AG20443 (cell line): ENCODE data around the gene ASCC3.
"Not testable (repeated sequence)": the region's sequence is repeated elsewhere in the genome, so short reads cannot be mapped to it uniquely, and the experiment has no call there.

Source experiments
- DNase-seq: peaks from one replicate; pipeline ENCODE4 v3.0.0; 2012; ENCODE audit warnings: low spot score, mixed read lengths

ASCC3 gene

GRCh38 chr6:100889351-100889750 lies 8.2 kb upstream of the ASCC3 start:
- DNase-seq, result no peak

- DNase-seq, result peak; percentile 44
Observed at GRCh38 chr6:100886076-100886475, 4.9 kb upstream of the ASCC3 start.

GRCh38 chr6:100883347-100883746 lies 2.2 kb upstream of the ASCC3 start:
- DNase-seq, result no peak

- peak; percentile 11 for DNase-seq
Observed at GRCh38 chr6:100881707-100882040, 545 bp upstream of the ASCC3 start.

GRCh38 chr6:100880149-100880852 lies 828 bp downstream of the ASCC3 start:
- DNase-seq, result no peak

GRCh38 chr6:100879317-100879716 lies 1.8 kb downstream of the ASCC3 start:
- DNase-seq, result no peak

GRCh38 chr6:100877851-100878250 lies 3.3 kb downstream of the ASCC3 start:
- no peak for DNase-seq

- DNase-seq, result no peak
Observed at GRCh38 chr6:100876251-100876650, 4.9 kb downstream of the ASCC3 start.

GRCh38 chr6:100865525-100865924 lies 15.6 kb downstream of the ASCC3 start:
- DNase-seq, result no peak

GRCh38 chr6:100862063-100862462 lies 19.1 kb downstream of the ASCC3 start:
- no peak for DNase-seq

GRCh38 chr6:100856146-100856545 lies 25.0 kb downstream of the ASCC3 start:
- DNase-seq, result no peak

GRCh38 chr6:100851819-100852218 lies 29.3 kb downstream of the ASCC3 start:
- DNase-seq, result no peak

- no peak for DNase-seq
Observed at GRCh38 chr6:100850174-100850573, 31.0 kb downstream of the ASCC3 start.

GRCh38 chr6:100846276-100846675 lies 34.9 kb downstream of the ASCC3 start:
- DNase-seq, result no peak

GRCh38 chr6:100845676-100846075 lies 35.5 kb downstream of the ASCC3 start:
- no peak for DNase-seq

GRCh38 chr6:100839419-100839818 lies 41.7 kb downstream of the ASCC3 start:
- no peak for DNase-seq

GRCh38 chr6:100838011-100838410 lies 43.1 kb downstream of the ASCC3 start:
- no peak for DNase-seq

- no peak for DNase-seq
Observed at GRCh38 chr6:100833972-100834574, 47.1 kb downstream of the ASCC3 start.

- not testable (repeated sequence) for DNase-seq
Observed at GRCh38 chr6:100829077-100829595, 52.0 kb downstream of the ASCC3 start.

- DNase-seq, result no peak
Observed at GRCh38 chr6:100823041-100823440, 58.1 kb downstream of the ASCC3 start.

GRCh38 chr6:100818066-100818465 lies 63.1 kb downstream of the ASCC3 start:
- DNase-seq, result no peak

GRCh38 chr6:100810015-100810414 lies 71.1 kb downstream of the ASCC3 start:
- DNase-seq, result no peak

GRCh38 chr6:100809346-100809745 lies 71.8 kb downstream of the ASCC3 start:
- DNase-seq, result no peak
